Activated CD4-positive, alpha-beta T cell treated with anti-CD3 and anti-CD28 coated beads for 36 hours (primary cell): ENCODE results near the gene TF. TPM values are rescaled to one million over a fixed set of nuclear protein-coding genes. Genes with fewer than 3 reads are reported as not detected.

Source experiments
- ATAC-seq: fragments of 200-7000 bp; cut with Tn5 transposase; one replicate; pipeline ENCODE4 v1.10.0; 2021; ENCODE audit warnings: mild to moderate bottlenecking, moderate library complexity
- CTCF ChIA-PET: fragments of 350-600 bp; sonication (Branson Sonifier 250); formaldehyde crosslinking; loops from one replicate; lab custom pipeline; 2021; ENCODE audit warnings: antibody characterized with exemption; lab: Charles Lee
- POLR2A ChIA-PET: fragments of 350-600 bp; sonication (Branson Sonifier 250); formaldehyde crosslinking; loops from one replicate; lab custom pipeline; 2021; ENCODE audit warnings: antibody characterized with exemption, inconsistent platforms; lab: Charles Lee
- DNase-seq: peaks from one replicate; pipeline ENCODE4 v3.0.0-alpha.2; 2020
- H3K27ac Mint-ChIP-seq: one replicate; pipeline ENCODE4 v1.8.0; 2021; ENCODE audit warnings: mixed read lengths
- H3K27me3 Mint-ChIP-seq: one replicate; pipeline ENCODE4 v1.8.0; 2021; ENCODE audit warnings: mixed read lengths
- H3K36me3 Mint-ChIP-seq: one replicate; pipeline ENCODE4 v1.8.0; 2021; ENCODE audit warnings: low read depth, mixed read lengths
- H3K4me1 Mint-ChIP-seq: one replicate; pipeline ENCODE4 v1.8.0; 2021; ENCODE audit warnings: mixed read lengths
- H3K4me3 Mint-ChIP-seq: one replicate; pipeline ENCODE4 v1.8.0; 2021; ENCODE audit warnings: mild to moderate bottlenecking, moderate library complexity, mixed read lengths
- H3K9me3 Mint-ChIP-seq: one replicate; pipeline ENCODE4 v1.8.0; 2021; ENCODE audit warnings: low read depth, mixed read lengths
- intact Hi-C, 2 experiments: fragments of 100-400 bp; cut with DNase I in 1 of 2; cut with micrococcal nuclease in 1 of 2; formaldehyde crosslinking; loops; one replicate each; pipeline versions ENCODE4 v1.14.2 to v1.15.1; 2022 to 2024; cut with DNase I, micrococcal nuclease
- total RNA-seq, 2 experiments: library from RNA; stranded (reverse); gene quantifications; one replicate each; pipeline ENCODE4 v1.2.3, GENCODE V29; 2021

Gene TF
- total RNA-seq, 2 experiments from 2014 or later: 0.11 to 0.12 TPM

DNA sequence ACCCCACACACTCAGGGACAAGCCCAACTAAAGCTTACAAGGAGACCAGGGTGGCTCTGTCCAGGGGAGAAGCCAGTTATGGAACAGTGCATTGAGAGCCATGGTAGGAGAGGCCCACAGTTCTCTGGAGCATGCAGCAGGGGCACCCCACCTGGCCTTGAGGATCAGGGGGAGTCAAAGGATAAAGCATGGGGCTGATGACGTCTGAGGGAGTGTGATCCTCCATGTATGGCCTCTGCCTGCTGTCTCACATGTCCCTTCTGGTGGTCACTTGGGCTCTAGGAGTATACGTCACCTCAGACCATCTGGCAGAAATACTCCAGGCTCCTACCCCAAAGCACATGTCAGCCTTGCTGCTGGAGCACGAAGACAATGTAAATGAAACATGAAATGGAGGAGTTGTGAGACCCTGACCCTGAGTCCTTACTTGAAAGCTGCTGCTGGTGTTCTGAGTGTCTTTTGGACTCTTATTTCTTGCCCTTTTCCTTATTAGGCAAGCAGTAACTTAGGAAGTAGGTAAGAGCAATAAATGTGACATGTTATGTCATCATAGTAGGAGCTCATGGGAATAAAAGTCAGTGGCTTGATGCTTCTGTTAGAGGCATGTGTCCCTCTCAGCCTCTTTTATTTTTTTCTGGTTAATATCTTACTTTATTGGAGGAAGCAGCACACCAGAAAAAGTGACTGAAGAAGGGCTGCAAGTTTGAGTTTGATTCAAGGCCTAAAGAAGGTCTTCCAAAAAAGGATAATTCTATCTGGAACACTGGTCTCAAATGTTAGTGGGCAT, 74.9 kb downstream of the TF start:
- intact Hi-C loops: loop anchor here (1.0 to 5.0 kb wide), 2 partner anchors 106 to 1094 kb away; no protein-coding TSS in a partner anchor
- ATAC-seq (no peak), DNase-seq (no peak)
- Mint-ChIP-seq H3K36me3 (peaks cover 52% of the 10 kb centered on the region), H3K27ac (no peak overlapping the region), H3K9me3 (no peaks in the 10 kb centered on the region), H3K4me3 (no peak overlapping the region), H3K27me3 (no peaks in the 10 kb centered on the region), H3K4me1 (peaks cover 3% of the 10 kb centered on the region)
- ChIA-PET CTCF (interaction anchor here (0.7 to 0.8 kb wide), 2 partner anchors 45 to 69 kb away, joined by 3 read pairs; no protein-coding TSS in a partner anchor), POLR2A (interaction anchor here (0.9 kb wide), 1 partner anchor 15 kb away, joined by 3 read pairs; no protein-coding TSS in a partner anchor)

DNA sequence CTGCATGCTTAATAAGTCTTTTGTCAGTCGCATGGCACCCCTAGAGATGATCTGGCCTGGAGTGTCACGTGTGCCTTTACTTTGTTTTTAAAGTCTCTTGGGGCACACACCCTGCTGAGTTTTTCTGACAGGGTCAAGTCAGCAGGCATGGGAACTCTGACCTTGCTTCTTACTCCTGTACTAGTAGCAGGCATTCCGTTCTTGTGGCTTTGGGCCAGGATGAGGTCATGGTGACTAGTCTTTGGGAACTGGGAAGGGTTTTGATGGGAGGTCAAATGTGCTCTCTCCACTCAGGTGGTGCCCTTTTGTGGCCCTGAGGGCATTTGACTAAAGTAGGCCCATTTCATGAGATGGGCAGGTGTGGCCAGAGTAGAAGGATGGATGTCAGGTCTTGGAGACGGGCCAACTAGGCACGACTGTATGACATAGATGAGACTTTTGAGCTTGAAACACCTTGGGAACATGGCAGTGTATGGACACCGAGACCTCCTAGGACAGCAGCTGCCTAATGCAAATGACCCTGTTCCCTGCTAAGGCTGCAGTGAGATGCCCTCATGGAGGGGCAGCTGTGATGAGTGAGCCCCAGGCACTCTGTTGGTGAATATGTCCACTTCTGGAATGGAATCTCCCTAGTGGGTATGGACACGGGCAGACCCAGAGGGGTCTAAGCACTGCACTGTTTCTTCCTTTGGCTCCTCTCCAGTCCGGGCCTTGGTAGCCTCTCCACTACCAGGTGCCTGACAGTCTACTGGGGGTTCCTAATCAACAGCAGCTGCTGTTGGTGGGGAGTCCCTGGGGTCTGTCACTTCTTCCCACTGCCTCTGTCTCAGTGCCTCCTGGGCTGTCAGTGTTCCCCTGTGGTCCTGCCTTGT, 75.8 kb downstream of the TF start:
- POLR2A ChIA-PET: interaction anchor here (0.7 kb wide), 1 partner anchor 14 kb away, joined by 3 read pairs; no protein-coding TSS in a partner anchor
- Mint-ChIP-seq H3K4me1 (peaks cover 3% of the 10 kb centered on the region), H3K36me3 (peaks cover 53% of the 10 kb centered on the region), H3K9me3 (no peaks in the 10 kb centered on the region), H3K4me3 (no peak overlapping the region), H3K27me3 (no peaks in the 10 kb centered on the region), H3K27ac (no peak overlapping the region)
- ATAC-seq (peak; percentile 39), DNase-seq (peak; percentile 21)
- intact Hi-C loops: loop anchor here (1.0 to 5.0 kb wide), 2 partner anchors 105 to 1095 kb away; no protein-coding TSS in a partner anchor
- CTCF ChIA-PET: interaction anchor here (0.6 to 0.8 kb wide), 3 partner anchors 70 to 510 kb away, joined by 3 read pairs; no protein-coding TSS in a partner anchor

DNA sequence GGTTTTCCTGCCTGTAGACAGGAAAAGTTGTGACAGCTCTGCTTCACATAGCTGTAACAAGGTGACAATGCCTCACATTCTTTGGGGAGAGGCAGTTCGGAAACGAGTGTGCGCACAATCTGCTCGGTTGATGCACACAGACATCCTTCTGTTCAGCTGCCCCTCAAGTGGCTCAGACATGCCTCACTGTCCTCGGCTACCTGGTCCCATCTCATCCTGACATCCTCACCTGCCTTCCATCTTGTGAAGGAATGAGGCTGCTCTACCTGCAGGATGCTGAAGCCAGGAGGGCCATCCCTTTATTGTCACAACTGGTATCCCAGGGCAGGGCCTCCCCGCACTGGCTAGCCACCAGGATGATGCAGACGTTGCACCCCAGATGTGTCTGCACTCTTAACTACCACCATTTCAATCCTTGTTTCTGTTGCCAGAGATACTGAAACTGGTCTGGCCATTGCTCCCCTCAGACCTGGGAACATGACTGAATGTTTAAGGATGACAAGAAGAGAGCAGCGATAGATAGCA, 78.8 kb downstream of the TF start:
- no peaks in the 10 kb centered on the region for H3K27me3 Mint-ChIP-seq
- ChIA-PET POLR2A (no interaction called here), CTCF (no interaction called here)
- no peak overlapping the region for H3K27ac Mint-ChIP-seq
- H3K9me3 Mint-ChIP-seq: no peaks in the 10 kb centered on the region
- H3K4me1 Mint-ChIP-seq: no peaks in the 10 kb centered on the region
- H3K36me3 Mint-ChIP-seq: peaks cover 45% of the 10 kb centered on the region
- intact Hi-C loops: loop anchor here in 1 of 2 experiments (5.0 kb wide), 1 partner anchor 1098 kb away; no protein-coding TSS in a partner anchor
- DNase-seq: no peak
- H3K4me3 Mint-ChIP-seq: no peak overlapping the region
- ATAC-seq: no peak

- intact Hi-C loops: no loop called here
- DNase-seq (no peak), ATAC-seq (no peak)
- ChIA-PET CTCF (no interaction called here), POLR2A (no interaction called here)
- H3K4me1 Mint-ChIP-seq: no peaks in the 10 kb centered on the region
- H3K4me3 Mint-ChIP-seq: no peak overlapping the region
- no peaks in the 10 kb centered on the region for H3K9me3 Mint-ChIP-seq
- H3K27ac Mint-ChIP-seq: no peak overlapping the region
- H3K27me3 Mint-ChIP-seq: no peaks in the 10 kb centered on the region
- H3K36me3 Mint-ChIP-seq: peaks cover 35% of the 10 kb centered on the region
These were observed 80.0 kb downstream of the TF start for GRCh38 chr3:133825969-133826727.

DNA sequence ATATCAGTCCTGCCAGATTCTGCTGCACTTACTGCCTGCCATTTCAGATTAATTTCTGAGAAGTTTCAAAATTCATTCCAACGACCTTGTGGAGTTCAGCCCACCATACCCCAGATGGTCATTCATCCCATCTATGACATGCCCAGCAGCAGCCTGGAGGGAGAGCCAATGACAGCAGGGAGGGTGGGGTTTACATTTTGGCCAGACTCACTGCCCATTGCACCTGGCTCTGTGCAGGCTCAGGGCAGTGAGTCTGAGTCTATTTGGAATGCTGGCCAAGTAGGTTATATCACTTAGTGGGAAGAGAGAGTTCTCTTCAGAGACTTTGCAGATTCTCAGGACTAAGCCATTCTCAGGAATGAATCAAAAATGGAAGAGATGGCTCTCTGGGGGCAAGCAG, 80.9 kb downstream of the TF start:
- CTCF ChIA-PET: no interaction called here
- ATAC-seq: no peak
- peaks cover 28% of the 10 kb centered on the region for H3K36me3 Mint-ChIP-seq
- intact Hi-C loops: no loop called here
- POLR2A ChIA-PET: no interaction called here
- H3K27me3 Mint-ChIP-seq: no peaks in the 10 kb centered on the region
- DNase-seq: no peak
- H3K9me3 Mint-ChIP-seq: no peaks in the 10 kb centered on the region
- H3K27ac Mint-ChIP-seq: no peak overlapping the region
- no peak overlapping the region for H3K4me3 Mint-ChIP-seq
- no peaks in the 10 kb centered on the region for H3K4me1 Mint-ChIP-seq

- DNase-seq: no peak
- H3K27me3 Mint-ChIP-seq: no peaks in the 10 kb centered on the region
- no peaks in the 10 kb centered on the region for H3K9me3 Mint-ChIP-seq
- ATAC-seq: no peak
- no peaks in the 10 kb centered on the region for H3K4me1 Mint-ChIP-seq
- POLR2A ChIA-PET: no interaction called here
- CTCF ChIA-PET: no interaction called here
- H3K27ac Mint-ChIP-seq: no peak overlapping the region
- H3K4me3 Mint-ChIP-seq: no peak overlapping the region
- peaks cover 23% of the 10 kb centered on the region for H3K36me3 Mint-ChIP-seq
- intact Hi-C loops: no loop called here
These were observed 81.5 kb downstream of the TF start for GRCh38 chr3:133827684-133828083.

DNA sequence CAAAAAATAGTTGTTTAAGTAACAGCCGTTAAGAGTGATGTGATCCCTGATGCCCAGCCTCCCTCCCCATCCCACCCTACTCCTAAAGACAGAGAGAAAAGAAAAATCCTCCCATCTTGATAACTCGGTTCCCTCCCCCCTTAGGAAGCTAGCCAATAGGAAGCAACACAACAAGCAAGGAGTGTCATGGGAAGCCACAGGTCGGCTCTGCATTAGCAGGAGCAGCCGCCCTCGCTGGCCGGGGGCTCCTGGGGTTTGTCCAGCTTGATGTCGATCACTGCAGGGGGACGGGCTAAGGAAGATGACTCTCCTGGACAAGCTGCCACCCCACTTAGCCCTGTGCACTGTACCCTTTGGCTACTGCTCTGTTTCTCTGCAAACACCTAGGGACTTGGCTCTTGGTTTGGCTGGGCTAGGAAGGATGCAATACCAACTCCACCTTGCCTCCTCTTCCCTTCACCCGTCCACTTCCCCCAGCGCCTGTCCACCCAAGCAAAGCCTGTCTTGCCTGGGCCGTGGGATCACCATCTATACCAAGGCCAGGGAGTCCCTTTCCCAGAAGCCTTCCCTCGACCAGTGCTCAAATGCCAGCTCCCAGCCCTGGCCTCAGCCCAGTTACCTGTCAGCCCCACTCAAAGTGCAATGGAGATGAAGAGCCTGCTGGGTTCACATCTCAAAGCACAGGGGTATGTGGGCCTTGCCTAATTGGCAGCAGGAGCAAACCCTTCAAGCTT, 82.5 kb downstream of the TF start:
- intact Hi-C loops: no loop called here

GRCh38 chr3:133829310-133829707, 83.1 kb downstream of the TF start:
- Mint-ChIP-seq H3K4me3 (no peak overlapping the region), H3K27me3 (no peaks in the 10 kb centered on the region), H3K36me3 (peaks cover 8% of the 10 kb centered on the region), H3K27ac (no peak overlapping the region), H3K4me1 (no peaks in the 10 kb centered on the region), H3K9me3 (no peaks in the 10 kb centered on the region)
- DNase-seq (no peak), ATAC-seq (no peak)
- POLR2A ChIA-PET: no interaction called here
- intact Hi-C loops: no loop called here
- CTCF ChIA-PET: interaction anchor here (1.0 kb wide), 1 partner anchor 11 kb away, joined by 3 read pairs; no protein-coding TSS in a partner anchor

More for the DNA sequence above, 82.5 kb downstream of the TF start:
- CTCF ChIA-PET: interaction anchor here (0.6 to 1.0 kb wide), 2 partner anchors 11 to 40 kb away, joined by 3 read pairs; no protein-coding TSS in a partner anchor
- POLR2A ChIA-PET: no interaction called here
- Mint-ChIP-seq H3K27ac (no peak overlapping the region), H3K9me3 (no peaks in the 10 kb centered on the region), H3K36me3 (peaks cover 14% of the 10 kb centered on the region), H3K4me1 (no peaks in the 10 kb centered on the region), H3K27me3 (no peaks in the 10 kb centered on the region), H3K4me3 (no peak overlapping the region)
- no peak for DNase-seq
- no peak for ATAC-seq

DNA sequence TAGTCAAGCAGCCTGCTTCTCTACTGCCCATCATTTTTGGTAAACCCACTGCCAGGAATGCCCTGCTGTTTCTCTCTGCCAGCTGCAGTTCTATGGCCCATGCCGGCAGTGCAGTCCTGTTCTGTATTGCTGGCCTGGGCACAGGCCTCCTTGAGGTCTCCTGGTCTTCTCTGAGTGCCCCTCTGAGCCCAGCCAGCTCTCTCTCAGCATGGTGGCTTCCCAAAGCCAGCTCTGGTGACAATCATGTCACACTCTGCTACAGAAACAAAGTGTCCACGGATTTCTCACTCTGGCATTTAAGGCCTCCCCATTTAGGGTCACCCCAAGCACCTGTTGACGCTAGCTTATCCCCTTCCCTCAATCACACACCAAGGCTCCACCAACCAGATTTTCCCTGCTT, 83.9 kb downstream of the TF start:
- H3K4me3 Mint-ChIP-seq: no peak overlapping the region
- DNase-seq (no peak), ATAC-seq (no peak)
- no peaks in the 10 kb centered on the region for H3K27me3 Mint-ChIP-seq
- ChIA-PET CTCF (no interaction called here), POLR2A (no interaction called here)
- intact Hi-C loops: no loop called here
- H3K9me3 Mint-ChIP-seq: no peaks in the 10 kb centered on the region
- H3K4me1 Mint-ChIP-seq: no peaks in the 10 kb centered on the region
- no peak overlapping the region for H3K27ac Mint-ChIP-seq
- peaks cover 4% of the 10 kb centered on the region for H3K36me3 Mint-ChIP-seq

GRCh38 chr3:133831966-133832801, 86.0 kb downstream of the TF start:
- intact Hi-C loops: no loop called here
- Mint-ChIP-seq H3K27ac (no peak overlapping the region), H3K36me3 (no peaks in the 10 kb centered on the region), H3K4me1 (no peaks in the 10 kb centered on the region), H3K4me3 (no peak overlapping the region), H3K9me3 (no peaks in the 10 kb centered on the region), H3K27me3 (no peaks in the 10 kb centered on the region)
- DNase-seq: no peak
- ATAC-seq: no peak
- POLR2A ChIA-PET: no interaction called here
- CTCF ChIA-PET: interaction anchor here (0.6 kb wide), 2 partner anchors 54 to 1486 kb away, joined by 3 read pairs; no protein-coding TSS in a partner anchor
